Measurements from ENCODE around the gene FANK1.
"Not testable (repeated sequence)": the region's sequence is repeated elsewhere in the genome, so short reads cannot be mapped to it uniquely, and the experiment has no call there.

DNA sequence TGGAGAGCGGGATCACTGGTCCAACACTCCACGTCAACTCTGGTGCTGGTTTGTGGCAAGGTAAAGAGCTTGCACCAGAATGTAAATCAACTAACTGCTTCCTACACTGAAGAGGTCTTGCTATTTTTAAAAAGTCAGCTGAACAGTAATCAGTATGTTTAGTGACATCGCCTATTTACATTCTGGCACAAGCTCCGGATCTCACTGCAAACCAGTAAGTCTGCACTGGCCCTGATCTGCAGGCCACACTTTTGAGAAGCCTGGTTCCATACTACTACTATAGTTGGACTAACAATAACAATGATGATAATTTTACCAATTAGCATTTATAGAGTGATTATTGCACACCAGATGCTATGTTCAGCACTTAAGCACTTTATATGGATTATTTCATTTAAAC, 6.9 kb upstream of the FANK1 start:
- not testable (repeated sequence) for TF ChIP-seq POLR2A (IDR thresholded peaks at IDR 0.05; ENCODE audit: low read depth, low read length); POLR2AphosphoS5 (IDR thresholded peaks at IDR 0.05; ENCODE audit: low read depth, low read length); TAF1 (IDR thresholded peaks at IDR 0.05; ENCODE audit: borderline replicate concordance, low read depth, low read length)
